H4 (cell line): ENCODE results near the gene IL1RAP. TPM values are rescaled to one million over a fixed set of nuclear protein-coding genes. Genes with fewer than 3 reads are reported as not detected.
"Not testable (repeated sequence)": the region's sequence is repeated elsewhere in the genome, so short reads cannot be mapped to it uniquely, and the experiment has no call there.

ENCODE experiments used
- DNase-seq: peaks from one replicate; pipeline ENCODE4 v3.0.0-alpha.2; 2015; ENCODE audit warnings: low spot score
- total RNA-seq: library from RNA; depleted of rRNA; stranded (reverse); fragments of >200 nt; shearing (Covaris generic); gene quantifications from 2 replicates; pipeline ENCODE4 v1.2.3, GENCODE V29; 2014

The IL1RAP gene
- total RNA-seq, 1 experiment from 2014 or later, result 13.3 TPM

GRCh38 chr3:190506271-190506670 is 7.6 kb upstream of the IL1RAP start:
- no peak for DNase-seq

- DNase-seq, result no peak
Observed at GRCh38 chr3:190512666-190513065, 1.2 kb upstream of the IL1RAP start.

GRCh38 chr3:190514413-190515153 is 698 bp downstream of the IL1RAP start:
- peak; percentile 31 for DNase-seq

GRCh38 chr3:190516416-190516815 is 2.5 kb downstream of the IL1RAP start:
- DNase-seq, result no peak

GRCh38 chr3:190517687-190518086 is 3.8 kb downstream of the IL1RAP start:
- DNase-seq, result peak; percentile 43

DNA sequence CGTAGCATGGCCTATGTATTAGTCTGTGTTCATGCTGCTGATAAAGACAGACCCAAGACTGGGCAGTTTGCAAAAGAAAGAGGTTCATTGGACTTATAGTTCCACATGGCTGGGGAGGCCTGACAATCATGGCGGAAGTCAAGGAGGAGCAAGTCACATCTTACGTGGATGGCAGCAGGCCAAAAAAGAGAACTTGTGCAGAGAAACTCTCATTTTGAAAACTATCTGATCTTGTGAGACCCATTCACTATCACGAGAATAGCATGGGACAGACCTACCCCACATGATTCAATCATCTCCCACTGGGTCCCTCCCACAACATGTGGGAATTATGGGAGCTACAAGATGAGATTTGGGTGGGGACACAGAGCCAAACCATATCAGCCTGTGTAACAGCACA is 4.6 kb downstream of the IL1RAP start:
- DNase-seq, result not testable (repeated sequence)

DNA sequence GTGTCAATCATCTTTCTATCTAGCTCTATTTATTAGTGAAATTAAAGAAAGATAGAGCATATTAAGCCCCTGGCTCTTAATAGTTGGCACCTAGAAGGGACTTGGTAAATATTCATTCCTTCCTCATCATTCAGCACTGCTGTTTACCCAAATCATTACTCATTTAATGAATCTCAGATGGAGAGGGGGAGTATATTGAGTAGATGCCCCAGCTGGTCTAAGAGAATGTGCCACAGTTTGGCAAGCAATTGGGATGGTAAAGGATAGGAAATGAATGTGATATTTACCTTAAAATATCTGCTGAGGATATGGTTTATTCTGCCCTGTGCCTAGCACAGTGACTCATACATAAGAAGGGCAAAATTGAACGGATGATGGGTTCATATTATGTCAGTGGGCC is 6.0 kb downstream of the IL1RAP start:
- no peak for DNase-seq

- DNase-seq, result no peak
Observed at GRCh38 chr3:190521998-190522397, 8.1 kb downstream of the IL1RAP start.

GRCh38 chr3:190522621-190523222 is 8.8 kb downstream of the IL1RAP start:
- DNase-seq, result no peak

DNA sequence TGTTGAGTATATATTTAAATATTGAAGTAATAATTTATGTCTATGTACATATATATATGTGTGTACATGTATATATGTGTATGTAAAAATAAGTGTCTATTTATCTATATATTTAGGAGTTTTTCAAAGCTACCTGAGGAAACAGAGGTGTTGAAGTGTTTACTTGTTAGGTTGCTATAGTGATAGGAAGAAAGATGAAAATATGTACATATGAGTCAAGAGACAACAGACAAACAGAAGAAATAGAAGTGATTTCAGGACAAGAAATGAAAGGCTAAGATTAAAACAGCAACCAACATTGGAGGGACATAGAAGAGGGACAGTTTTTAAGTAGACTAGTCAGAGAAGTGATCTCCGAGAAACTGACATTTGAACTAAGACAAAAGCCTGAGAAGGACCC is 11.1 kb downstream of the IL1RAP start:
- DNase-seq, result no peak

GRCh38 chr3:190525634-190526033 is 11.7 kb downstream of the IL1RAP start:
- no peak for DNase-seq

- peak; percentile 21 for DNase-seq
Observed at GRCh38 chr3:190526787-190527762, 13.2 kb downstream of the IL1RAP start.

DNA sequence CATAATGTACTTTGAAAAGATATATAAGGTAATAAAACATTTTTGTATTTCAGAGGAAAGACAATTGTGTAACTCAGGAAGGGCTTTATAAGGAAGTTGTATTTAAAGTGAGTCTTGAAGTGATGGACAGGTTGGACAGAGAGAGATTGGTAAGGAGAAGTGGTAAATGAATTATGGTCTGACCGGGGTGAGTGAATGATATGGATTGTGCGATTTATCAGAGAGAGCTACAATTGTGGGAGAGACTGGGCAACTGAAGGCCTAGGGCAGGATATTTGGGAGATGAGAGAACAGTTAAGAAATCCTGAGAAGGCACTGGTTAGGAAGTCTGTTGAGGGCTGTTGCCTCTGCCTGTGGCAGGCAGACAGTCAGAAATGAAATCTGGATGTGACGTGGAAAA is 14.8 kb downstream of the IL1RAP start:
- no peak for DNase-seq

DNA sequence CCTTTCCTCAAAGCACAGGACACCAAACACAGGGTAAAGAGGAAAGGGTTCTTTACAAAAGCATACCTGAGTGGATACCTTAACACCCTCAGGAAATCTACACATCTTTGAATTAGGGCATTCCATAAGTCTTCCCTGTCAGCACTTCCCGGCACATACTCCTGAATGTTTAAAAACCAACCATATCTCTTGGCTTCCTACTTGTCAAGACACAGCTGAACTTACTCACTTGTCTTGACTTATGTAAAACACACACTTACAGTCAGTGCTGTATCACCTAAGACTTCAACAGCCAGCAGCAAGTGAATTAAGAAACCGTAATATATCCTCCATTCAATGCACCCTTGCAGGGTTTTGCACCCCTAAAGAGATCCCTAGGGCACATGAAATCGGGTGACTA is 17.5 kb downstream of the IL1RAP start:
- no peak for DNase-seq

DNA sequence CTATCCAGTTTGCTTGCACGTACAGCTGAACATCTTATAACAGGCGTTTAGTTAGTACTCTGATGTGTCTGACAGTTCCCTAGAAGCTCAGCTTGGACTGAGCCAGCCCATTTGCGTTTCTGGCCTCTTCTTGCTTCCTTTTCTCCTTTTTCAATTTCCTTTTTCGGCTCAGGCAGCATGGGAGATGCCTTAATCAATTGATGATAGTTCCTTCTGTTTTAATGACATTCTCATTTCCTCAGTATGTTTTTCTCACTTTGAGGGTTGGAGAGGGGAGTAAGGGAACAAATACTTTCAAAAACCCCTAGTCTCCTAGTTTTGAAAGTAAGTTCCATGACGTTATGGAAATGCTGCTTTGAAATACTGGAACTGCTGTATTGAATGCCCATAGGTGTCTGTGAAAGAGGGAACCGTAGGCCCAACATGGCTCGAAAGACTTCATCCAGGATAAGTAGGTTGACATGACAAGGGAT is 18.9 kb downstream of the IL1RAP start:
- no peak for DNase-seq

DNA sequence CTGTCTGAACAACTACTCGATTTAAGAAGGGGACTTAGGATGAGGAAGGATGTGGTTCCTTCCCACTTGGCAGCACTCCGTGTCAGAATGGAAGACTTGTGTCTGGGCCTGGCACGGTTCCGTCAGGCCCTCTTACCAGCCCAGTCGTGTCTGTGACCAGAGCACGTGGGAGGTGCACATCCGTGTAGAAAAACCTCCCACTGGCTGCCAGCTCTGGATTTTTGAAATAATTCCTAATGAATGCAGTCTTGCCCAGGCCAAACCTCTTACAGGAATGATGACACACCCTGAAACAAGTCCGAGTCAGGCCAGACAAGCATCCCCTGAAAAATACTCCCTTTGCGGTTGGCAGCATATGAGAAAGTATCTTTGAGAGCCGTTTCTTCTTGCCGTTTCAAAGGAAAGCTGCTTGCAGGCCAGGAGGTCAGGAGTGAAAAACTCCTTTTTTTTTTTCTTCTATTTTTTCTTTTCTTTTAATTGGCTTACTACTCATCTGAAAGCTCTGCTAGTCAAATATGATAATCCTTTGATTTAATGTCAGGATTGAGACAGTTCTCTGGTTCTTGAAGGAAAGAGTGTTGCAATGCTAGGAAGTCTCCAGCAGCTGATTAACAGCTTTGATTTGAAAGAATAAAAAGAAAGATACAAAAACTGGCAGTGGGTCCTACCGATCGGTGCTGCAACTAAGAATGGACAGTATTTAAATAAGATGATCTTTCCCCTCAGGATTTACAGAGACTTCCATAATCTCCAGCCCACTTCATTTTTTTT is 19.8 kb downstream of the IL1RAP start:
- peak; percentile 95 for DNase-seq

GRCh38 chr3:190534386-190534785 is 20.5 kb downstream of the IL1RAP start:
- DNase-seq, result no peak

GRCh38 chr3:190534986-190535385 is 21.1 kb downstream of the IL1RAP start:
- no peak for DNase-seq

- DNase-seq, result no peak
Observed at GRCh38 chr3:190537146-190537545, 23.3 kb downstream of the IL1RAP start.

- no peak for DNase-seq
Observed at GRCh38 chr3:190538288-190538687, 24.4 kb downstream of the IL1RAP start.

DNA sequence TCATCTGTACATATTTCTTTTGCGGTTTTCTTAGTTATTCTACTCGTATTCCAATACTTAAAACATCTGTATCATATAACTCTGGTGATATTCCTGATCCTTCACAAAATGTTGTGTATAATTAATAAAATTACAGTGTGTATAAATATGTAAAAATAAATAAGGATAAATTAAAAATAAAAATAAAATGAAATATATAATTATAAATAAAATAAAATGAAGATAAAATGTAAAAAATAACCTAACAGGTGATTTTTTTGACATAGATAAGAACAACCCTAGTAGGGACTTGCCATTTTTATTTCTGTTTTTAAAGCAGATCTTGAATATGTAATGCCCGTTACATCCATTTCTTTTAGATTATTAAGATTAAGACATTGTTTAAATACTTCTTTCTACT is 25.6 kb downstream of the IL1RAP start:
- no peak for DNase-seq

- DNase-seq, result no peak
Observed at GRCh38 chr3:190541008-190541407, 27.1 kb downstream of the IL1RAP start.
